Measurements from ENCODE around the gene EIF2A. TPM values are rescaled to one million over a fixed set of nuclear protein-coding genes. Genes with fewer than 3 reads are reported as not detected.

The EIF2A gene
- total RNA-seq, 1 donor from 2014 or later, result 149 TPM

GRCh38 chr3:150583028-150583427 lies 36.4 kb downstream of the EIF2A start:
- TF ChIP-seq, protein P1, sequence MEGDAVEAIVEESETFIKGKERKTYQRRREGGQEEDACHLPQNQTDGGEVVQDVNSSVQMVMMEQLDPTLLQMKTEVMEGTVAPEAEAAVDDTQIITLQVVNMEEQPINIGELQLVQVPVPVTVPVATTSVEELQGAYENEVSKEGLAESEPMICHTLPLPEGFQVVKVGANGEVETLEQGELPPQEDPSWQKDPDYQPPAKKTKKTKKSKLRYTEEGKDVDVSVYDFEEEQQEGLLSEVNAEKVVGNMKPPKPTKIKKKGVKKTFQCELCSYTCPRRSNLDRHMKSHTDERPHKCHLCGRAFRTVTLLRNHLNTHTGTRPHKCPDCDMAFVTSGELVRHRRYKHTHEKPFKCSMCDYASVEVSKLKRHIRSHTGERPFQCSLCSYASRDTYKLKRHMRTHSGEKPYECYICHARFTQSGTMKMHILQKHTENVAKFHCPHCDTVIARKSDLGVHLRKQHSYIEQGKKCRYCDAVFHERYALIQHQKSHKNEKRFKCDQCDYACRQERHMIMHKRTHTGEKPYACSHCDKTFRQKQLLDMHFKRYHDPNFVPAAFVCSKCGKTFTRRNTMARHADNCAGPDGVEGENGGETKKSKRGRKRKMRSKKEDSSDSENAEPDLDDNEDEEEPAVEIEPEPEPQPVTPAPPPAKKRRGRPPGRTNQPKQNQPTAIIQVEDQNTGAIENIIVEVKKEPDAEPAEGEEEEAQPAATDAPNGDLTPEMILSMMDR (IDR thresholded peaks at IDR 0.05; ENCODE audit: insufficient read depth, low read length, poor library complexity, severe bottlenecking), result no peak
- Histone ChIP-seq H3K36me3 (ENCODE audit: control insufficient read depth, insufficient read depth, low read length) (no peaks in the 10 kb centered on the region), H3K4me3 (ENCODE audit: low read depth, low read length) (no peak overlapping the region), H3K27me3 (ENCODE audit: control insufficient read depth, insufficient read depth, low read length) (no peaks in the 10 kb centered on the region)
- DNase-seq (ENCODE audit: low read depth), result no peak

DNA sequence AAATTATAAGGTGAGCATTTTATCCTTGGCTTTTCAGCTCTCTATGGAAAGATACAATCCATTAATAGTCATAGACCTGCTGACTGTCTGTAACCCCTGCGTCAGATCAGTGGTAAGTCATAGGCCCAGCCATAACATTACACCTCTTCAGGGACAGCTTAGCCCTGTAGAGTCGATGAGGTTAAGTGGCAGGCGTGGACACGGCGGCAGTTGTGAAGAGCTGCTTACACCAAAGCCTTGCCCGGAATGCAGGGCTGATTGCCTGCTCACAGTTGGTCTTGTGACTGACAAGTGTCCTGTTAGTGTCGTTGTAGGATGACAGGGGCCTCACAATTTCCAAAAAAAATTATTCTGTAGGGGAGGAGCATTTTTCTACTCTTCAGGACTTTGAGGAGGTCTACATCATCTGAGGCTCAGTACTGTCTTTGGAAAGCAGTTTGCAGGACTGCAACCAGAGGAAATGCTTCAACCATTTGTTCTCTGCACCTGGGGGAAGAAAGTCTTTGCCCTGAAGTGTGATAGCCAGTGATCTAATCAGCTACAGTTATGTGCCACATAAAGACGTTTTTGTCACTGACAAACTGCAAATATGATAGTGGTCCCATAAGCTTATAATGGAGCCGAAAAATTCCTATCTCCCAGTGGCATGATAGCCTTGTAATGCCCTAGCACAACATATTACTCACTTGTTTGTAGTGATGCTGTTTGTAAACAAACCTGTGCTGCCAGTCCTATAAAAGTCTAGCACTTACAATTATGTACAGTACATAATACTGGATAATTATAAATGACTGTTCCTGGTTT lies 41.6 kb downstream of the EIF2A start:
- no peak for DNase-seq (ENCODE audit: low read depth)
- H3K27me3 ChIP-seq (ENCODE audit: control insufficient read depth, insufficient read depth, low read length), result no peaks in the 10 kb centered on the region
- H3K4me3 ChIP-seq (ENCODE audit: low read depth, low read length), result no peak overlapping the region
- H3K36me3 ChIP-seq (ENCODE audit: control insufficient read depth, insufficient read depth, low read length), result no peaks in the 10 kb centered on the region
- TF ChIP-seq, protein P1 (IDR thresholded peaks at IDR 0.05; ENCODE audit: insufficient read depth, low read length, poor library complexity, severe bottlenecking), result no peak

- Histone ChIP-seq H3K4me3 (ENCODE audit: low read depth, low read length) (no peak overlapping the region), H3K36me3 (ENCODE audit: control insufficient read depth, insufficient read depth, low read length) (no peaks in the 10 kb centered on the region), H3K27me3 (ENCODE audit: control insufficient read depth, insufficient read depth, low read length) (no peaks in the 10 kb centered on the region)
- TF ChIP-seq, protein P1 (IDR thresholded peaks at IDR 0.05; ENCODE audit: insufficient read depth, low read length, poor library complexity, severe bottlenecking), result no peak
- DNase-seq (ENCODE audit: low read depth), result no peak
Measured at GRCh38 chr3:150589759-150590158, 43.2 kb downstream of the EIF2A start.

DNA sequence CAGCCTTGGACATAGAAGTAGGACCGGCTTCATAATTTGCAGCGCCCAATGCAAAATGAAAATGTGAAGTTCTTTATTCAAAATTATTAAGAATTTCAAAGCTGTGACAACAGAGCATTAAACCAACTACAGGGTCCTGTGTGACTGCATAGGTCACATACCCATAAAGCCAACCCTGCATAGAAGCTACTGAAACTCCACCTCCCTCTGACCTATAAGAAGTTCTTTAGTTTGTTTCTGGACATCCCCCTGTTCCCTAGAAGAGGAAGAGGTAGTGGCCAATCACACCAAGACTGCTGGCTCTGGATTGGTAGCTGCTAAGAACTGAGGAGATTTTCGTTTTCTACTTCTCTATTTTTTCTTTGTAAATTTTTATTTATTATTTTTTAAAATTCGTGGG lies 47.6 kb downstream of the EIF2A start:
- no peak for DNase-seq (ENCODE audit: low read depth)
- Histone ChIP-seq H3K36me3 (ENCODE audit: control insufficient read depth, insufficient read depth, low read length) (no peaks in the 10 kb centered on the region), H3K27me3 (ENCODE audit: control insufficient read depth, insufficient read depth, low read length) (no peaks in the 10 kb centered on the region), H3K4me3 (ENCODE audit: low read depth, low read length) (no peak overlapping the region)
- TF ChIP-seq, protein P1 (IDR thresholded peaks at IDR 0.05; ENCODE audit: insufficient read depth, low read length, poor library complexity, severe bottlenecking), result no peak

DNA sequence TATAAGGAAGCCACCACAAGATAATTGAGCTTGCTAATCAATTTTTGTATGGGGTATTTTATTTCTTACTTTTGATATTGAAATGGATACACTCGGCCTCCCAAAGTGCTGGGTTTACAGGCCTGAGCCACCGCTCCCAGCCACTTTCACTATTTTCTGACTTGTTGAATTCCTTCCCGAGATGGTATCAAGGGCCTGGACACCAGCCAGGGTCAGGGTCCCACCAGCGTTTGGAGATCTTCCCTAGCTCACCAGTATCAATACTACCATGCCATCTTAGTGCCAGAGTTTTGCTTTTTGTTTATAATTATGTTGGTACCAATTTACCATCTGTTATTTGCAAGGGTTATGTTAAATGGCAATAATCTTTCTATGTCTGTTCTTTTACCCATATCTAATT lies 51.1 kb downstream of the EIF2A start:
- no peaks in the 10 kb centered on the region for H3K36me3 ChIP-seq (ENCODE audit: control insufficient read depth, insufficient read depth, low read length)
- TF ChIP-seq, protein P1 (IDR thresholded peaks at IDR 0.05; ENCODE audit: insufficient read depth, low read length, poor library complexity, severe bottlenecking), result no peak
- DNase-seq (ENCODE audit: low read depth), result no peak

More for the DNA sequence above, 51.1 kb downstream of the EIF2A start:
- H3K27me3 ChIP-seq (ENCODE audit: control insufficient read depth, insufficient read depth, low read length), result no peaks in the 10 kb centered on the region
- H3K4me3 ChIP-seq (ENCODE audit: low read depth, low read length), result no peak overlapping the region

All from kidney epithelial cell (primary cell).